H1 (cell line): ENCODE measurements around the gene UGT1A3. TPM values are rescaled to one million over a fixed set of nuclear protein-coding genes. Genes with fewer than 3 reads are reported as not detected.

Source experiments
- CTCF ChIA-PET: fragments of 300-600 bp; sonication (Branson Sonifier 250); formaldehyde crosslinking; loops from one replicate; lab custom pipeline; 2021; ENCODE audit not compliant: partially characterized antibody; lab: Charles Lee
- POLR2A ChIA-PET: fragments of 300-600 bp; sonication (Branson Sonifier 250); formaldehyde crosslinking; loops from one replicate; lab custom pipeline; 2021; ENCODE audit warnings: inconsistent platforms; ENCODE audit not compliant: partially characterized antibody; lab: Charles Lee
- DNase-seq, 2 experiments: peaks; one replicate each; pipeline versions ENCODE4 v3.0.0 to v3.0.0-alpha.2; 2010 to 2022; ENCODE audit warnings: low spot score in 2 of 2, low read depth in 1 of 2, mixed read lengths in 1 of 2
- FAIRE-seq: peaks from 2 replicates; lab custom pipeline; 2011; peaks lifted over from hg19 to GRCh38; lab: Jason Lieb, UNC
- H2AFZ ChIP-seq: 2 replicates; pipeline ENCODE4 v1.8.1; 2012; ENCODE audit warnings: low read length, inconsistent platforms
- H2AK5ac ChIP-seq: 2 replicates; pipeline ENCODE4 v1.6.1; 2013; ENCODE audit warnings: low read depth, low read length
- H2BK120ac ChIP-seq: replicated peaks from 2 replicates; pipeline ENCODE3; 2013; ENCODE audit warnings: low read depth, low read length, inconsistent platforms
- H2BK12ac ChIP-seq: 2 replicates; pipeline ENCODE4 v1.6.1; 2013; ENCODE audit warnings: low read depth, low read length
- H2BK15ac ChIP-seq: 2 replicates; pipeline ENCODE4 v1.6.1; 2013; ENCODE audit warnings: low read length
- H2BK20ac ChIP-seq: 2 replicates; pipeline ENCODE4 v1.6.1; 2013; ENCODE audit warnings: low read length
- H2BK5ac ChIP-seq: 2 replicates; pipeline ENCODE4 v1.6.1; 2013; ENCODE audit warnings: low read depth, low read length
- H3K14ac ChIP-seq: 2 replicates; pipeline ENCODE4 v1.6.1; 2013; ENCODE audit warnings: inconsistent platforms; ENCODE audit not compliant: insufficient read length
- H3K18ac ChIP-seq: 2 replicates; pipeline ENCODE4 v1.6.1; 2013; ENCODE audit warnings: low read length; ENCODE audit errors: extremely low read depth
- H3K23ac ChIP-seq: 2 replicates; pipeline ENCODE4 v1.6.1; 2013; ENCODE audit warnings: inconsistent platforms; ENCODE audit not compliant: insufficient read length
- H3K23me2 ChIP-seq: 2 replicates; pipeline ENCODE4 v1.6.1; 2013; ENCODE audit warnings: low read depth, low read length
- H3K27ac ChIP-seq: 2 replicates; pipeline ENCODE4 v1.6.1; 2011; ENCODE audit warnings: low read depth, low read length, inconsistent platforms
- H3K27me3 ChIP-seq, 4 experiments: replicated peaks in 1 of 4; 1 replicate in 1 of 4; 2 replicates in 3 of 4; pipeline versions ENCODE4 v1.6.1 to v1.8.1; 2011 to 2013; ENCODE audit warnings: low read length in 3 of 4, mild to moderate bottlenecking in 3 of 4, inconsistent platforms in 2 of 4, mixed read lengths in 2 of 4, moderate library complexity in 1 of 4; ENCODE audit not compliant: control insufficient read depth in 3 of 4, insufficient read depth in 3 of 4; ENCODE audit errors: extremely low read depth in 1 of 4
- H3K36me3 ChIP-seq, 4 experiments: 2 replicates each; pipeline versions ENCODE4 v1.6.1 to v1.8.1; 2011 to 2013; ENCODE audit warnings: mild to moderate bottlenecking in 4 of 4, low read length in 3 of 4, moderate library complexity in 2 of 4, control low read depth in 1 of 4, inconsistent platforms in 1 of 4; ENCODE audit not compliant: insufficient read depth in 4 of 4, control insufficient read depth in 2 of 4
- H3K4ac ChIP-seq: replicated peaks from 2 replicates; pipeline ENCODE3; 2013; ENCODE audit warnings: low read length, low read depth, mixed read lengths, inconsistent platforms; ENCODE audit not compliant: insufficient read length
- H3K4me1 ChIP-seq, 4 experiments: replicated peaks in 1 of 4; 1 replicate in 1 of 4; 2 replicates in 3 of 4; pipeline versions ENCODE4 v1.6.1 to v1.8.1; 2011 to 2013; ENCODE audit warnings: low read length in 3 of 4, inconsistent platforms in 2 of 4, mixed read lengths in 1 of 4; ENCODE audit not compliant: insufficient read depth in 4 of 4, control insufficient read depth in 3 of 4
- H3K4me2 ChIP-seq, 2 experiments: 2 replicates each; pipeline versions ENCODE4 v1.6.1 to v1.8.1; 2011 to 2013; ENCODE audit warnings: low read depth in 2 of 2, low read length in 2 of 2, control low read depth in 1 of 2, inconsistent platforms in 1 of 2, mild to moderate bottlenecking in 1 of 2; ENCODE audit not compliant: insufficient read depth in 1 of 2
- H3K4me3 ChIP-seq, 4 experiments: fragments of 200-600, 300-600 bp in 1 of 4; sonication (generic), shearing (Covaris generic), sonication (Bioruptor Twin) in 1 of 4; 2 replicates each; pipeline versions ENCODE4 v1.5.1 to v1.8.1; 2011 to 2016; ENCODE audit warnings: low read length in 4 of 4, low read depth in 3 of 4, control low read depth in 2 of 4, inconsistent platforms in 2 of 4, mild to moderate bottlenecking in 2 of 4, mixed read lengths in 1 of 4, moderate library complexity in 1 of 4; ENCODE audit not compliant: insufficient read depth in 2 of 4; ENCODE audit errors: extremely low read depth in 1 of 4
- H3K56ac ChIP-seq: replicated peaks from 2 replicates; pipeline ENCODE3; 2013; ENCODE audit warnings: low read depth, mild to moderate bottlenecking, mixed read lengths, low read length, inconsistent platforms; ENCODE audit not compliant: insufficient read length
- H3K79me1 ChIP-seq: 2 replicates; pipeline ENCODE4 v1.6.1; 2013; ENCODE audit warnings: low read depth, low read length, control low read depth
- H3K79me2 ChIP-seq, 2 experiments: 2 replicates each; pipeline versions ENCODE4 v1.6.1 to v1.8.1; 2012 to 2013; ENCODE audit warnings: low read length in 2 of 2, mild to moderate bottlenecking in 2 of 2, inconsistent platforms in 1 of 2; ENCODE audit not compliant: insufficient read depth in 2 of 2, control insufficient read depth in 1 of 2
- H3K9ac ChIP-seq, 4 experiments: replicated peaks in 1 of 4; 1 replicate in 1 of 4; 2 replicates in 3 of 4; pipeline versions ENCODE4 v1.6.1 to v1.8.1; 2011 to 2013; ENCODE audit warnings: low read depth in 3 of 4, low read length in 3 of 4, control low read depth in 2 of 4, mild to moderate bottlenecking in 2 of 4, moderate library complexity in 2 of 4, inconsistent platforms in 1 of 4; ENCODE audit errors: extremely low read depth in 1 of 4
- H3K9me3 ChIP-seq, 2 experiments: 2 replicates each; pipeline versions ENCODE4 v1.6.1 to v1.8.1; 2012 to 2013; ENCODE audit warnings: mild to moderate bottlenecking in 2 of 2, moderate library complexity in 2 of 2, control low read depth in 1 of 2, inconsistent platforms in 1 of 2, low read depth in 1 of 2, low read length in 1 of 2, mixed read lengths in 1 of 2; ENCODE audit not compliant: insufficient read depth in 2 of 2
- H4K20me1 ChIP-seq, 2 experiments: replicated peaks in 1 of 2; 2 replicates each; pipeline versions ENCODE3 to v1.8.1; 2011 to 2013; ENCODE audit warnings: inconsistent platforms in 2 of 2, low read length in 2 of 2, mild to moderate bottlenecking in 1 of 2; ENCODE audit not compliant: insufficient read depth in 2 of 2, control insufficient read depth in 1 of 2
- H4K5ac ChIP-seq: 2 replicates; pipeline ENCODE4 v1.6.1; 2013; ENCODE audit warnings: low read length, low read depth, mixed read lengths, inconsistent platforms; ENCODE audit not compliant: insufficient read length
- H4K8ac ChIP-seq: 2 replicates; pipeline ENCODE4 v1.8.0; 2013; ENCODE audit warnings: mild to moderate bottlenecking, moderate library complexity, low read length, inconsistent platforms; ENCODE audit not compliant: insufficient read depth; ENCODE audit errors: extremely low read depth
- H4K91ac ChIP-seq: replicated peaks from 2 replicates; pipeline ENCODE3; 2013; ENCODE audit warnings: low read length, mixed read lengths, inconsistent platforms; ENCODE audit not compliant: insufficient read length
- PHF8 ChIP-seq: fragments of 200-600 bp; sonication (generic); conservative IDR thresholded peaks from 2 replicates; pipeline ENCODE4 v1.7.1; 2012; ENCODE audit warnings: low read depth, mild to moderate bottlenecking, inconsistent platforms, low read length, moderate library complexity
- WGBS, 2 experiments: shearing (Covaris generic) in 1 of 2; methylation state at CpG; one replicate each; pipeline versions ENCODE4 v1.1.6 to v1.1.7; 2013 to 2015; ENCODE audit warnings: low lambda C conversion rate in 2 of 2, mixed read lengths in 2 of 2, inconsistent platforms in 1 of 2, low coverage in 1 of 2, missing lambda C conversion rate in 1 of 2; ENCODE audit not compliant: insufficient replicate concordance in 2 of 2, insufficient coverage in 1 of 2, insufficient read length in 1 of 2; ENCODE audit errors: extremely low coverage in 1 of 2, missing lambda C conversion rate in 1 of 2; 5-methylcytosine and 5-hydroxymethylcytosine counted together
- polyA plus RNA-seq, 7 experiments: library from polyadenylated mRNA; depleted of rRNA in 3 of 7; stranded (reverse) in 5 of 7; unstranded in 2 of 7; fragments of >200 nt in 5 of 7; fragments of 200-250 nt in 2 of 7; gene quantifications; 1 replicate in 5 of 7; 2 replicates in 1 of 7; 4 replicates in 1 of 7; pipeline versions ENCODE4 v1.2.1 to v1.2.3, GENCODE V29; 2011 to 2013; ENCODE audit warnings: missing spikeins in 2 of 7, mixed read lengths in 2 of 7
- total RNA-seq: library from RNA; stranded (reverse); fragmentation: NEBNext Ultra II Directional; extraction: Animal tissue kit (Norgen Biotek cat#: 25700); gene quantifications from 2 replicates; pipeline ENCODE4 v1.2.1, GENCODE V29; 2021
- TF ChIP-seq, protein P1 (sequence below): IDR thresholded peaks from 2 replicates; pipeline ENCODE4 v1.6.1; 2011; ENCODE audit warnings: low read length, improper control_type of control experiment

The UGT1A3 gene
- total and polyA plus RNA-seq, 2 of the 8 experiments (the other 6 are each of a cell fraction or from before 2014, with no cell fraction given) = not detected

DNA sequence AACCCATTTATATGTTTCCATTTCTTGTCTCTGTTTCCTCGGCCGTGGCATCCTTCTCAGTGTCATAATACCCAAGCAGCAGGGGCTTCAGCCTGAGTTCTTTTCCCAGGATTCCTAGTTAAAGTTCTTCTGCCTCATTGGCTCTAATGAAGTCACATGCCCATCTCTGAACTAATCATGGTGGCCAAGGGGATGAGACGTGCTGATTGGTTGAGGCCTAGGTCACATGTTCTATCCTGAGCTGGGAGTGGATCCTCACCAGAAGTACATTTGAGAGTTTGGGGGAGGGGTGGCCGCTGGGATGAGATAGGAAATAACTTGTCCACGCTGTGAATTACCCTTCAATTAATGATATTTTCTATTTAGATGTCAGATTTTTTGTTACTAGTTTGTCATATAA lies 19.9 kb upstream of the UGT1A3 start:
- Histone ChIP-seq H2BK15ac (no peak overlapping the region), H3K79me2 (no peaks in the 10 kb centered on the region), H3K14ac (no peak overlapping the region), H4K20me1 (no peaks in the 10 kb centered on the region), H3K36me3 (no peaks in the 10 kb centered on the region), H2AFZ (no peak overlapping the region), H3K27me3 (peaks cover 0 to 1% (median 0%) of the 10 kb centered on the region in 4 experiments; a peak in 1 of 7 replicates), H3K9ac (no peak overlapping the region), H3K56ac (no peak overlapping the region), H2BK120ac (no peak overlapping the region), H3K23me2 (no peaks in the 10 kb centered on the region), H4K91ac (no peak overlapping the region), H3K79me1 (no peaks in the 10 kb centered on the region), H3K4ac (no peak overlapping the region), H3K4me2 (no peak overlapping the region), H4K5ac (no peak overlapping the region), H3K27ac (no peak overlapping the region), H4K8ac (no peak overlapping the region), H3K18ac (no peak overlapping the region), H3K23ac (no peak overlapping the region), H3K4me3 (no peak overlapping the region), H2AK5ac (no peak overlapping the region), H2BK12ac (no peak overlapping the region), H2BK20ac (no peak overlapping the region), H3K4me1 (no peaks in the 10 kb centered on the region), H2BK5ac (no peak overlapping the region), H3K9me3 (no peaks in the 10 kb centered on the region)
- ChIA-PET CTCF (no interaction called here), POLR2A (no interaction called here)
- DNase-seq (no peak), FAIRE-seq (no peak)
- TF ChIP-seq, protein P1, sequence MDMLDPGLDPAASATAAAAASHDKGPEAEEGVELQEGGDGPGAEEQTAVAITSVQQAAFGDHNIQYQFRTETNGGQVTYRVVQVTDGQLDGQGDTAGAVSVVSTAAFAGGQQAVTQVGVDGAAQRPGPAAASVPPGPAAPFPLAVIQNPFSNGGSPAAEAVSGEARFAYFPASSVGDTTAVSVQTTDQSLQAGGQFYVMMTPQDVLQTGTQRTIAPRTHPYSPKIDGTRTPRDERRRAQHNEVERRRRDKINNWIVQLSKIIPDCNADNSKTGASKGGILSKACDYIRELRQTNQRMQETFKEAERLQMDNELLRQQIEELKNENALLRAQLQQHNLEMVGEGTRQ = peak; percentile 45
- TF ChIP-seq PHF8 = no peak
- WGBS, 2 experiments = 86% methylated on average over 5 of the region's 5 CpGs; no CpG with 5 or more reads in 1 of the 2 experiments
